GM19438 (cell line): ENCODE measurements around the gene SPATA6.
"Not testable (repeated sequence)": the region's sequence is repeated elsewhere in the genome, so short reads cannot be mapped to it uniquely, and the experiment has no call there.

Experiments used
- ATAC-seq: cut with Tn5 transposase; IDR thresholded peaks from one replicate; pipeline ENCODE4 v1.9.1; 2021; ENCODE audit warnings: low read depth; ENCODE audit not compliant: unreplicated experiment

Gene SPATA6

DNA sequence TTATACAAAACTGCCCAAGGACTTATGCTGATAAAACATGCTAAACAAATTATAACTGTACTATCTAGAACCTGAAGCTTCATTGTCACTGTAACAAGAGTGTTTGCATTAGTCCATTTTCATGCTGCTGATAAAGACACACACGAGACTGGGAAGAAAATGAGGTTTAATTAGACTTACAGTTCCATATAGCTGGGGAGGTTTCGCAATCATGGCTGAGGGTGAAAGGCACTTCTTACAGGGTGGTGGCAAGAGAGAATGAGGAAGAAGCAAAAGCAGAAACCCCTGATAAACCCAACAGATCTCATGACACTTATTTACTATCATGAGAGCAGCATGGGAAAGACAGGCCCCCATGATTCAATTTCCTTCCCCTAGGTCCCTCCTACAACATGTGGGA, 100.4 kb downstream of the SPATA6 start:
- no peak for ATAC-seq

DNA sequence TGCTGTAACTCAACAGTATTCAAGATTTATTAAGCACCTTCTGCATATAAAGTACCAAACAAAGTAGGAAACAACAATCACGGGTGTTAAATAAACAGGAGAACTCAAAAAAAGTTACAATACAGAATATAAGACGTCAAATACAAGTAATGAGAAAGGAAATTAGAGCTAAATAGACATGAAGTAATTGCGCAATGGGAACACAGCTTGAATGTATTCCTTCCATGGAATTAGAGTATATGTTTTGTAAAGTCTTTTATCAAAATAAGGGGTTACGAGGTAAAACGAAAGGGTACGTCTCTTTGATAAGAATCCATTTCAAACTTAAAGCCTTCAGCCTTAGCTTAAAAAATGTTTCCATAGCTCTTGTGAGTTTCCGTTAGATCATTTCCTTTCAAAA, 109.1 kb downstream of the SPATA6 start:
- ATAC-seq, result no peak

DNA sequence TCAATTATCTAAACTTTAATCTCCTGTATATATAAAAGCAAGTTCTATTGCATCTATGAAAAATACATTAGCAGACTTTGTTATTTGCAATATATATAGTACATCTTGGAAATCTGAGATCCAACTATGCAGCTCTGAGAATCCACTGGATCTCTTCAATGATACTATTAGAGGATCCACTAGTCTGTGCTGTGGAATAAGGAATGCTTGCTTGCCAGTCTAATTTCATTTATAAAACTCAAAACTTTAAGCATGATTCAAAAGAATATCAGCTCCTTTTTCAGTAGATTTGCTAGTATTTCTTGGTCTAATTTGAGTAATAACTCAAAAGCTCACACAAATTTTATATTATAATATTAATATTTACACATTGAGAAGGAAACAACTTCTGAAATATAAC, 115.1 kb downstream of the SPATA6 start:
- no peak for ATAC-seq

DNA sequence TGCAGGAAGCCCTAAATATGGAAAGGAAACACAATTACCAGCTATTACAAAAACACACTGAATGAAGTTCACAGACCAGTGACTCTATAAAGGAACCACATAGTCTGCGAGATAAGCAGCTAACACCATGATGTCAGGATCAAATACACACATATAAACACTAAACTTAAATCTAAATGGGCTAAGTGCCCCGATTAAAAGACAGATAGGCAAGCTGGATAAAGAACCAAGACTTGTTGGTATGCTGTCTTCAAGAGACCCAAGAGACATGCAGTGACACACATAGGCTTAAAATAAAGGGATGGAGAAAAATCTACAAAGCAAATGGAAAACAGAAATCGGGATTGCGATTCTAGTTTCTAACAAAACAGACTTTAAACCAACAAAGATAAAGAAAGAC, 127.6 kb downstream of the SPATA6 start:
- ATAC-seq, result no peak

DNA sequence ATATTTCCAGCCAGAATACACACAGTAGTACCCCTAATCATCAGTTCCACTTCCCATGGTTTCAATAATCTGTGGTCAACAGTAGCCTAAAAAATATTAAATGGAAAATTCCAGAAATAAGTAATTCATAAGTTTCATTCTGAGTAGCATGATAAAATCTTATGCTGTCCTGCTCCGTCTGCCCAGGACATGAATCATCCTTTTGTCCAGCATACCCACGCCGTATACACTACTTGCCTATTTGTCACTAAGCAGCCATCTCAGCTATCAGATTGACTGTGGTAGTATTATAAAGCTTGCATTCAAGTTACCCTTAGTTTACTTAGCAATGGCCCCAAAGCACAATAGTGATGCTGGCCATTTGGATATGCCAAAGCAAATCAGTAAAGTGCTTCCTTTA, 130.8 kb downstream of the SPATA6 start:
- ATAC-seq, result no peak

DNA sequence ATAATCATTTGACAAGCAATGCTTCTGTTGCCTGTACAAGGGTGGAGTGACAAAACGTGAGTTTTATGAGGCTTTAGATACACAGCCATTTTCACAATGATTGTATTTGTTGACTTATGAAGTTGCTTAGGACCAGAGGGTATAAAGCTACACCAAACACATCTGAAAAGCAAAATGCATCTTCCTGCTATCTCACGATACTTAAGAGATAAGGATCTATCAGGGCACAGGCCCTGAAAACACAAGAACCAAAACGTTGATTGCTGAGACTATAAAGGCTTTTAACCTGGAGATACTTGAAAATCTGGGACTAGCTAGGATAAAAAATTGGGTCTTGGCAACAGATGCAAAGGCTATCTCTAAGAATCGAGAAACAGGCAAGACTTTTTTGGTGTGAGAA, 133.7 kb downstream of the SPATA6 start:
- ATAC-seq, result no peak

DNA sequence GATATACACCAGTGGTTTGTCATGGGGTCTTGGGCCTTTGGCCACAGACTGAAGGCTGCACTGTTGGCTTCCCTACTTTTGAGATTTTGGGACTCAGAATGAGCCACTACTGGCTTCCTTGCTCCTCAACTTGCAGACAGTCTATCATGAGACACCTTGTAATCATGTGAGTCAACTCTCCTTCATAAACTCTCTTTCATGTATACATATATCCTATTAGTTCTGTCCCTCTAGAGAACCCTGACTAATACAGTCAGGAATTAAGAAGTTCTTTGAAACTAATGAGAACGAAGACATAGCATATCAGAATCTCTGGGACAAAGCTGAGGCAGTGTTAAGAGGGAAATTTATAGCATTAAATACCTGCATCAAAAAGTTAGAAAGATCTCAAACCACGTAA, 138.7 kb downstream of the SPATA6 start:
- ATAC-seq, result no peak

DNA sequence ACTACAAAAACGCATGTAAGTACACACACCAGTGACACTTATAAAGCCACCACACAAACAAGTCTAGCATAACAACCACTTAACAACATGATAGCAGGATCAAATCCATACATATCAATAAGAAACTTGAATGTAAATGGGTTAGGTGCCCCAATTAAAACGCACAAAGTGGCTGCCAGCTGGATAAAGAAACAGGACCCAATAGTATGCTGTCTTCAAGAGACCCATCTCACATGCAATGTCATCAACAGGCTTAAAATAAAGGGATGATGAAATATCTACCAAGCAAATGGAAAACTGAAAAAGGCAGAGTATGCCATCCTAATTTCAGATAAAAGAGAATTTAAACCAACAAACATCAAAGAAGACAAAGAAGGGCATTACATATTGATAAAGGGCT, 139.9 kb downstream of the SPATA6 start:
- no peak for ATAC-seq

DNA sequence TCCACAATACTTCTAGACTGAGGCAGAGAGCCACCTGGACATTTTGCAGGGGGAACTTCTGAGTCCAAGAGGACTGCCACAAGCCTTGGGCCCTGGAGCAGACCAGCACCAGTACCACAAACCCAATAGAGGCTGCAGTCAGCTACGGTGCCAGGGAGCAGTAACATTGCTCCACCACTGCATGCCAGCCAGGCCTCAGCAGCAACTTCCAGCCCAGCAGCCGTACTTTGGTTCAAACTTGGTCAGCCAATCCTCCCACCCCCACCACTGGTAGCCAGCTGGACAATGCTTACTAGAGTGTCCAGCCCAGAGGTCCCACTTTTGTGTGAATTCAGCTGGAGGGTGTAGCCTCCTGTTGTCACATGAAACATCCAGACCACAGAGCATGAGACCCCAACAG, 142.1 kb downstream of the SPATA6 start:
- no peak for ATAC-seq

DNA sequence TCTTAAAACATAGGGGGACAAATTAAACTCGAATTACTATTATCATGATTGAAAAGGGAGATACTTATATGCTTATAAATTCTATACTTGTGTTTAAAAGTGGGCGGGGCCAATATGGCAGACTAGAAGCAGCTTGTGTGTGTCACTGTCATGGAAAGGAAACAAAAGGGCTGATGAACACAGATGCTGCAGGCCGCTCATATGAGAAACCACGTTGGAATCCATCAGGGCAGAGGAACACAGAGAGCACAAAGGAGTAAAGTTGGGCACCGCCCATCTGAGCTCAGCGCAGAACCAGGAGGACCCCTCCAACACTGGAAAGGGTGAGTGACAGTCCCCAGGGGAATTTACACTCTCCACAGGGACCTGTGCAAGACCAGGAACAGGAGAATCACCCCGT, 142.5 kb downstream of the SPATA6 start:
- ATAC-seq, result no peak

DNA sequence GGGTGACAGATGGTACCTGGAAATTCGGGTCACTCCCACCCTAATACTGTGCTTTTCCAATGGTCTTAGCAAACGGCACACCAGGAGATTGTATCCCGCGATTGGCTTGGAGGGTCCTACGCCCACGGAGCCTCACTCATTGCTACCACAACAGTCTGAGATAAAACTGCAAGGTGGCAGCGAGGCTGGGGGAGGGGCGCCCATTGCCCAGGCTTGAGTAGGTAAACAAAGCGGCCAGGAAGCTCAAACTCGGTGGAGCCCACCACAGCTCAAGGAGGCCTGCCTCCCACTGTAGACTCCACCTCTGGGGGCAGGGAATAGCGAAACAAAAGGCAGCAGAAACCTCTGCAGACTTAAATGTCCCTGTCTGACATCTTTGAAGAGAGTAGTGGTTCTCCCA, 160.2 kb downstream of the SPATA6 start:
- ATAC-seq, result not testable (repeated sequence)

DNA sequence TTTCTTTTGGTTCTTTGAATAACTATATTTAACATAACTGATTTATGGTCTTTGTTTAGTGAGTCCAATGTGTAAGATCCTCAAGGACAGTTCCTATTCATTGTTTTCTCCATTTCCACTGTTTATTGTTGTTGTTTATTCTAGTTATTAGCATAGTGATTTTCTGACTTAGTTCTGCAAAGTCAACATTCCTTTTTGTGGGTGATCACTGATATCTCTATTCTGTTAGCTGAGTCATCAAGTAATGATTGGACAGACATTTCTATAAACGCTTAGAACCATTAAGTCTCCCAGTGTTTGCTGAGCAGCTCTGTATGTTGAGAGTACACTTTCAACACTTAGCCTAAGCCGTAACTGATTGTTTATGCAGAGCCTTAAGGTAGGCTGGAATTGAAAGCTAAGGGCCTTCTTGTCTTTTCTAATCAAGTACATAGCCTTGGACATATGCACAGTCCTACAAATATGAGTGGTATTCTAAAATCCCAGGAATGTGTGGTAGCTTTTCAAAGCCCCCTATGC, 162.4 kb downstream of the SPATA6 start:
- ATAC-seq, result no peak

DNA sequence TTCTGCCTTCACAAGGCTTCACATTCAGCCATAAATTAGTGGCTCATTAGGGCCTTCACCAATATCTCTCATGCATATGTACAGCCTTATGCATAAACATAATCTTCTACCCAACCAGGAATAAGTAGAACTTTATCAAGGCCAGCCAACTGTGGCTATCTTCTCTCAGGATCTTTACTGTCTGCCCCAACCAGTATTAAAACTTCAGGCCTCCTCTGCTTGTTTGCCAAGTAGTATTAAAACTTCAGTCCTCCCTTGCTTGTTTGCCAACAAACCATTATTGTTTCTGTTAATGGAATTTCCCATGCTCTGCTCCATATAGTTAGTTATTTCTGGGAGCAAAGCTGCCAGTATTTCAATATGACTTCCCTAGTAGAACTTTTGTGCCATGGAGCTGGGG, 169.4 kb downstream of the SPATA6 start:
- ATAC-seq, result no peak

DNA sequence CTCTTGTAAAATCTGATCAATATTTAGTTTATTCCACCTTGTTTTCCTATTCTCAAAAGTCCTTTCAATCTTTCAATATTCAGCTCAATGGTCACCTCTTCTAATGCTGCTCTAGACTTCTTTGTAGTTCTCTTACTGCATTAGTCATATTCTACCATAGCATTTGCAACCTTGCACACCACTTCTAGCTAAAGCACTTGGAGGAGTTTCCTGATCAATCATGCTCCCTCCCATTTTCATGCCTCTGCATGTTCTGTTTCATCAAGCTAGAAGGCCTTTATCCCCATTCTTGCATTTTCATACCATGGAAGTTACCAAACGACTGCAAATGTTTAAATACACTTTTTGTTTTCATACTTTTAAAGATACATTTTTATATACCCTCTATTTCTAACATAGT, 177.3 kb downstream of the SPATA6 start:
- ATAC-seq, result no peak

DNA sequence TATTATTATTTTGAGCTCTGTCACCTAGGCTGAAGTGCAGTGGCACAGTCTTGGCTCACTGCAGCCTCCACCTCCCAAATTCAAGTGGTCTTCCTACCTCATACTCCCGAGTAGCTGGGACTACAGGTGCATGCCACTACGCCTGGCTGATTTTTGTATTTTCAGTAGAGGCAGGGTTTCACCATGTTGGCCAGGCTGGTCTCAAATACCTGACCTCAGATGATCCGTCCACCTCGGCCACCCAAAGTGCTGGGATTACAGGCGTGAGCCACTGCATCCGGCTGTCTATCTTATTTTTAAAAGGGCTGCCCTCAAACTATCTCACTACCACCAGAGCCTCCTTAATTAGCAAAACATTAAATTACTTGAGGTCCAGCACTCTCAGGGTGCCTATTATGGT, 177.9 kb downstream of the SPATA6 start:
- not testable (repeated sequence) for ATAC-seq

DNA sequence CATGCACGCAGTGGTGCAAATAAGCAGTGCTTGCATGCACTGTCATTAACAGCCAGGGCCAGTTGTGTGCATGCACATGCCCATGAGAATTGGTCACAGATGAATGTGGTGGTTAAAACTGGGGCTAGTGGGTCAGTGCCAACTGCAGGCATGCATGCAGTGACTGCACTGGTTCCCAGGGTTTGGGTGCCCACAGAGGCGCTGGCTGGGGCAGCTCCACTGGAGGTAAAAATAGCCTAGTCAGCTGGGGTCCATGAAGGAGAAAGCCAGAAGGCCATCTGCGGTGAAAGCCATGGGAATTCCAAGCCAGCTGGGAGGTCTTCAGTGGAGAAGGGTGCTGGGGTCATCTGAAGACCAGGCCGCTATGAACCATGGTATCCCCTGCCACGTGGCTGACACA, 179.3 kb downstream of the SPATA6 start:
- no peak for ATAC-seq

DNA sequence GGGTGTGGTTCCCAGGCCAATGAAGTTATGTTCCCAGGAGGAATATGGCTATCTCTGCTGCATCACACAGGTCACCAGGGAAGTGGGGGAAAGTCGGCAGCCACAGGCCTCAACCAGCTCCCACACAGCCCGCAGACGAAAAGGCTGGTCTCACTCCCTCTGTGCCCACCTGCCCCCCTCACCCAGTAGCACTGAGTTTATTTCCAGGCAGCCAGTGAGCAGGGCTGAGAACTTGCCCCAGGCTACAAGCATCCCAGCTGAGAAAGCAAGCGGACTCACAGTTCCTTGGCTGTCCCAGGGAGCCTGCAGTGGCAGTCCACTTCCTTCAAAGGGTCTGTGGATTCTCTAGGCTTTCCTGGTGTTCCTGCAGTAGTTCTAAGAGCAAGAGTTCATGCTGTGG, 180.6 kb downstream of the SPATA6 start:
- no peak for ATAC-seq

DNA sequence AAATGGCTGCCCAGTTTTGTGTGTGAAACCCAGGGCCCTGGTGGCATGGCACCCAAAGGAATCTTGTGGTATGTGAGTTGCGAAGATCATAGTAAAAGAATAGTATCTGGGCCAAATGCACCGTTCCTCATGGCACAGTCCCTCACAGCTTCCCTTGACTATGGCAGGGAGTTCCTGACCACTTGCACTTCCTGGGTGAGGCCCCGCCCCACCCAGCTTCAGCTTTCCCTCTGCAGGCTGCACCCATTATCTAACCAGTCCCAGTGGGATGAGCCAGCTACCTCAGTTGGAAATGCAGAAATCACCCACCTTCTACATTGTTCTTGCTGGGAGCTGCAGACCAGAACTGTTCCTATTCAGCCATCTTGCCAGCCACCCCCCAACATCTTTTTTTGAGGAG, 186.5 kb downstream of the SPATA6 start:
- ATAC-seq, result no peak

DNA sequence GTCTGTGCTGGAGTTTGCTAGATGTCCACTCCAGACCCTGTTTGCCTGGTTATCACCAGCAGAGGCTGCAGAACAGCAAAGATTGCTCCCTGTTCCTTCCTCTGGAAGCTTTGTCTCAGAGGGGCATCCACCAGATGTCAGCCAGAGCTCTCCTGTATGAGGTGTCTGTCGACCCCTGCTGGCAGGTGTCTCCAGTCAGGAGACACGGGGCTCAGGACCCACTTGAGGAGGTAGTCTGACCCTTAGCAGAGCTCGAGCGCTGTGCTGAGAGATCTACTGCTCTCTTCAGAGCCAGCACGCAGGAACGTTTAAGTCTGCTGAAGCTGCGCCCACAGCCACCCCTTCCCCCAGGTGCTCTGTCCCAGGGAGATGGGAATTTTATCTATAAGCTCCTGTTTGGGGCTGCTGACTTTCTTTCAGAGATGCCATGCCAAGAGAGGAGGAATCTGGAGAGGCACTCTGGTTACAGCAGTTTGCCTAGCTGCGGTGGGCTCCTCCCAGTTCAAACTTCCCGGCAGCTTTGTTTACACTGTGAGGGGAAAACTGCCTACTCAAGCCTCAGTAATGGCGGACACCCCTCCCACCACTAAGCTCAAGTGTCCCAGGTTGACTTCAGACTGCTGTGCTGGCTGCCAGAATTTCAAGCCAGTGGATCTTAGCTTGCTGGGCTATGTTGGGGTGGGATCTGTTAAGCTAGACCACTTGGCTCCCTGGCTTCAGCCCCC, 187.1 kb downstream of the SPATA6 start:
- ATAC-seq, result not testable (repeated sequence)

DNA sequence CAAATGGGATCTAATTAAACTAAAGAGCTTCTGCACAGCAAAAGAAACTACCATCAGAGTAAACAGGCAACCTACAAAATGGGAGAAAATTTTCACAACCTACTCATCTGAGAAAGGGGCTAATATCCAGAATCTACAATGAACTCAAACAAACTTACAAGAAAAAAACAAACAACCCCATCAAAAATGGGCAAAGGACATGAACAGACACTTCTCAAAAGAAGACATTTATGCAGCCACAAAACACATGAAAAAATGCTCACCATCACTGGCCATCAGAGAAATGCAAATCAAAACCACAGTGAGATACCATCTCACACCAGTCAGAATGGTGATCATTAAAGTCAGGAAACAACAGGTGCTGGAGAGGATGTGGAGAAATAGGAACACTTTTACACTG, 189.7 kb downstream of the SPATA6 start:
- ATAC-seq, result not testable (repeated sequence)

DNA sequence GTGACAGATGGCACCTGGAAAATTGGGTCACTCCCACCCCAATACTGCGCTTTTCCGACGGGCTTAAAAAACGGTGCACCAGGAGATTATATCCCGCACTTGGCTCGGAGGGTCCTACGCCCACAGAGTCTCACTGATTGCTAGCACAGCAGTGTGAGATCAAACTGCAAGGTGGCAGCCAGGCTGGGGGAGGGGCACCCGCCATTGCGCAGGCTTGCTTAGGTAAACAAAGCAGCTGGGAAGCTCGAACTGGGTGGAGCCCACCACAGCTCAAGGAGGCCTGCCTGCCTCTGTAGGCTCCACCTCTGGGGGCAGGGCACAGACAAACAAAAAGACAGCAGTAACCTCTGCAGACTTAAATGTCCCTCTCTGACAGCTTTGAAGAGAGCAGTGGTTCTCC, 194.6 kb downstream of the SPATA6 start:
- ATAC-seq, result not testable (repeated sequence)

DNA sequence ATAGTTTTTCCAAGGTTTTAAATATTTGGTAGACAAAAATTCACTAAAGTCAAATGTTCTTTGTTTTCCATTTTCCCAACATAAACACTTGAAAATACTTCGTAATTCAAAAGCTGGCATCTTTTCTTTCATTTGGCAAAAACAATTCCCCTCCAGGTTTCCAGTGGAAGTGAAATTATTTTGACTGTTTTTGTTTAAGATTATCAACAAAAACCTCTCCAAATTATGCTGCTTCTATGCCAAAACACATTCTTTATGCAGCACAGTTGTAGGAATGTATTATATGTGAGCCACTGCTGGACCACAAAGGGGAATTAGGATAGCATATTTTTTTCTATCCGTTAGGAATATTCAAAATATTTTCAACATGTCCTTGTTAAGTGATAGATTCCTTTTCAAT, 205.4 kb downstream of the SPATA6 start:
- no peak for ATAC-seq

DNA sequence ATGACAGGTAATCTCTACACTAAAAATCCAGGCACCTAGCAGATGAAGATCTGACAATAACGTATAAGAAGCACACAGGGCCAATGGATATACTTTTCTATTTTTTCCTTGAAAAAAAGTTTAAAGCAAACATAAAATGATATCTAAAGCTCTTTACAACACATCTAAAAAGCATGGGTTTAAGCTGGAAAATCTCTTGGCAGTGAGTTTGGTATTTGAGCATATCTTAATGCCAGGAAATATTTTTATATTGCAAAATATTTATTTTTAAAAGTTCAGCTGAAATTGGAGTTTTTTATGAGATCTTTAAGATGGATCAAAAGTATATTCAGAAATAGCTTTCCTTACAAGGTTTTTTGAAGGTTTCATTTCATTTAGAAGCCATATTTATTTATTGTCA, 209.0 kb downstream of the SPATA6 start:
- ATAC-seq, result no peak
